Chondrocyte (in vitro differentiated cells): ENCODE results near the gene HDDC2. TPM values are rescaled to one million over a fixed set of nuclear protein-coding genes. Genes with fewer than 3 reads are reported as not detected.

ENCODE experiments used
- DNase-seq: peaks from one replicate; pipeline ENCODE4 v3.0.0; 2021; ENCODE audit warnings: mixed read lengths, low spot score
- H3K27ac Mint-ChIP-seq: one replicate; pipeline ENCODE4 v1.8.0; 2021; ENCODE audit warnings: mild to moderate bottlenecking, moderate library complexity, mixed read lengths; ENCODE audit not compliant: unreplicated experiment
- H3K27me3 Mint-ChIP-seq: 2 replicates; pipeline ENCODE4 v1.8.0; 2021; ENCODE audit warnings: low read depth, mixed read lengths
- H3K36me3 Mint-ChIP-seq: 2 replicates; pipeline ENCODE4 v1.8.0; 2021; ENCODE audit warnings: low read depth, mixed read lengths
- H3K4me1 Mint-ChIP-seq: 2 replicates; pipeline ENCODE4 v1.8.0; 2021; ENCODE audit warnings: low read depth, mild to moderate bottlenecking, mixed read lengths
- H3K4me3 Mint-ChIP-seq: one replicate; pipeline ENCODE4 v1.8.0; 2021; ENCODE audit warnings: mild to moderate bottlenecking, moderate library complexity, mixed read lengths; ENCODE audit not compliant: unreplicated experiment
- H3K9me3 Mint-ChIP-seq: 2 replicates; pipeline ENCODE4 v1.8.0; 2021; ENCODE audit warnings: low read depth, mixed read lengths
- CTCF ChIP-seq: fragments of 200-600 bp; sonication (generic); IDR thresholded peaks from 2 replicates; pipeline ENCODE4 v1.5.0; 2021; ENCODE audit warnings: antibody characterized with exemption, mild to moderate bottlenecking, moderate library complexity
- total RNA-seq: library from RNA; stranded (reverse); gene quantifications from 3 replicates; pipeline ENCODE4 v1.2.1, GENCODE V29; 2021

Gene HDDC2
- total RNA-seq, 1 donor from 2014 or later, result 49.4 TPM

- peak; percentile 98 for TF ChIP-seq CTCF
- Mint-ChIP-seq H3K4me3 (no peak overlapping the region), H3K36me3 (no peaks in the 10 kb centered on the region), H3K27me3 (no peaks in the 10 kb centered on the region), H3K9me3 (no peaks in the 10 kb centered on the region), H3K4me1 (peaks cover 10% of the 10 kb centered on the region), H3K27ac (no peak overlapping the region)
- DNase-seq, result no peak
Observed at GRCh38 chr6:125314009-125314581, 12.3 kb upstream of the HDDC2 start.

- Mint-ChIP-seq H3K4me3 (no peak overlapping the region), H3K27me3 (no peaks in the 10 kb centered on the region), H3K27ac (no peak overlapping the region), H3K4me1 (peaks cover 12% of the 10 kb centered on the region), H3K9me3 (no peaks in the 10 kb centered on the region), H3K36me3 (no peaks in the 10 kb centered on the region)
- DNase-seq, result no peak
- no peak for TF ChIP-seq CTCF
Observed at GRCh38 chr6:125312950-125313349, 11.2 kb upstream of the HDDC2 start.

GRCh38 chr6:125312478-125312877, 10.7 kb upstream of the HDDC2 start:
- H3K27ac Mint-ChIP-seq, result no peak overlapping the region
- peaks cover 17% of the 10 kb centered on the region for H3K4me1 Mint-ChIP-seq
- no peaks in the 10 kb centered on the region for H3K27me3 Mint-ChIP-seq
- H3K9me3 Mint-ChIP-seq, result no peaks in the 10 kb centered on the region
- TF ChIP-seq CTCF, result no peak
- H3K36me3 Mint-ChIP-seq, result no peaks in the 10 kb centered on the region
- H3K4me3 Mint-ChIP-seq, result no peak overlapping the region
- DNase-seq, result no peak

- H3K27ac Mint-ChIP-seq, result no peak overlapping the region
- no peaks in the 10 kb centered on the region for H3K9me3 Mint-ChIP-seq
- no peak overlapping the region for H3K4me3 Mint-ChIP-seq
- H3K27me3 Mint-ChIP-seq, result no peaks in the 10 kb centered on the region
- no peaks in the 10 kb centered on the region for H3K36me3 Mint-ChIP-seq
- peaks cover 25% of the 10 kb centered on the region for H3K4me1 Mint-ChIP-seq
- peak; percentile 93 for TF ChIP-seq CTCF
- no peak for DNase-seq
Observed at GRCh38 chr6:125310994-125311649, 9.4 kb upstream of the HDDC2 start.

GRCh38 chr6:125307964-125308615, 6.3 kb upstream of the HDDC2 start:
- Mint-ChIP-seq H3K27me3 (no peaks in the 10 kb centered on the region), H3K4me1 (peaks cover 25% of the 10 kb centered on the region), H3K27ac (no peak overlapping the region), H3K9me3 (peaks cover 13% of the 10 kb centered on the region), H3K36me3 (peaks cover 2% of the 10 kb centered on the region), H3K4me3 (no peak overlapping the region)
- DNase-seq, result no peak
- TF ChIP-seq CTCF, result no peak
